Measurements from ENCODE around the gene NDST1. TPM values are rescaled to one million over a fixed set of nuclear protein-coding genes. Genes with fewer than 3 reads are reported as not detected.

NDST1 gene
- total RNA-seq, result 65.2 and 218 TPM in 2 replicates

GRCh38 chr5:150507474-150508276 lies at the start of gene NDST1:
NDST1 (plus strand) TSS chr5:150508131; CDS start chr5:150521255, 13,124 bp downstream.

Other genes starting within 250 kb of the NDST1 start
- 0.79 TPM in 1 of 2 replicates, not detected in the other for gene CAMK2A, start 218.4 kb upstream of the NDST1 start, total RNA-seq
- 9.4 and 12.5 TPM in 2 replicates for gene ARSI, start 205.2 kb upstream of the NDST1 start, total RNA-seq
- gene TCOF1, start 150.4 kb upstream of the NDST1 start, total RNA-seq, result 14.5 and 15.6 TPM in 2 replicates
- 7.5 and 7.9 TPM in 2 replicates for gene CD74, start 95.2 kb upstream of the NDST1 start, total RNA-seq
- gene RPS14, start 58.4 kb upstream of the NDST1 start, total RNA-seq, result 1,741 and 3,246 TPM in 2 replicates
- not detected in 2 replicates for gene SYNPO, start 132.5 kb downstream of the NDST1 start, total RNA-seq
- not detected in 2 replicates for gene MYOZ3, start 153.1 kb downstream of the NDST1 start, total RNA-seq
- 25.1 and 35.4 TPM in 2 replicates for gene RBM22, start 192.9 kb downstream of the NDST1 start, total RNA-seq

Data from placental epithelial cell (primary cell).